Spleen (tissue), 11 donors: ENCODE measurements around the gene RPTOR. TPM values are rescaled to one million over a fixed set of nuclear protein-coding genes. Genes with fewer than 3 reads are reported as not detected.

Experiments
- DNase-seq: peaks from one replicate; pipeline ENCODE4 v3.0.0-alpha.2; 2020
- H3K27ac ChIP-seq, 8 donors: fragments of 200-600 bp; sonication (generic) in 7 of 8; 1 replicate in 4 of 8; 2 replicates in 4 of 8; pipeline versions ENCODE4 v1.5.0 to v1.8.0; 2016 to 2021; ENCODE audit warnings: inconsistent platforms in 4 of 8, mild to moderate bottlenecking in 4 of 8, moderate library complexity in 1 of 8
- H3K27me3 ChIP-seq, 7 donors: fragments of 200-600 bp; sonication (generic) in 6 of 7; replicated peaks in 1 of 7; 1 replicate in 4 of 7; 2 replicates in 3 of 7; pipeline versions ENCODE4 v1.5.0 to v1.8.0; 2016 to 2021; ENCODE audit warnings: inconsistent platforms in 3 of 7, mild to moderate bottlenecking in 1 of 7
- H3K36me3 ChIP-seq, 6 donors: fragments of 200-600 bp; sonication (generic) in 5 of 6; 1 replicate in 4 of 6; 2 replicates in 2 of 6; pipeline versions ENCODE4 v1.5.0 to v1.8.0; 2016 to 2021; ENCODE audit warnings: inconsistent platforms in 2 of 6
- H3K4me1 ChIP-seq, 6 donors: fragments of 200-600 bp; sonication (generic) in 5 of 6; 1 replicate in 3 of 6; 2 replicates in 3 of 6; pipeline versions ENCODE4 v1.5.0 to v1.8.0; 2016 to 2021; ENCODE audit warnings: inconsistent platforms in 3 of 6
- H3K4me3 ChIP-seq, 8 donors: fragments of 200-600 bp; sonication (generic) in 7 of 8; 1 replicate in 4 of 8; 2 replicates in 4 of 8; pipeline versions ENCODE4 v1.5.0 to v1.8.0; 2016 to 2021; ENCODE audit warnings: inconsistent platforms in 4 of 8, mild to moderate bottlenecking in 4 of 8, moderate library complexity in 2 of 8
- H3K9me3 ChIP-seq, 8 donors: fragments of 200-600 bp; sonication (generic) in 7 of 8; 1 replicate in 4 of 8; 2 replicates in 4 of 8; pipeline versions ENCODE4 v1.5.0 to v1.8.0; 2016 to 2021; ENCODE audit warnings: inconsistent platforms in 4 of 8
- CTCF ChIP-seq, 11 experiments: fragments of 200-600 bp in 7 of 11; fragments of 450-650 bp in 4 of 11; sonication (generic) in 4 of 11; IDR thresholded peaks in 8 of 11; conservative IDR thresholded peaks in 3 of 11; 1 replicate in 7 of 11; 2 replicates in 4 of 11; pipeline versions ENCODE4 v1.4.0 to v1.8.0; 2016 to 2021; ENCODE audit warnings: antibody characterized with exemption in 11 of 11, inconsistent platforms in 4 of 11, mild to moderate bottlenecking in 1 of 11
- POLR2A ChIP-seq, 3 donors: fragments of 450-650 bp; IDR thresholded peaks; one replicate each; pipeline ENCODE4 v1.5.1; 2017; ENCODE audit warnings: antibody characterized with exemption in 3 of 3, mild to moderate bottlenecking in 1 of 3
- POLR2AphosphoS5 ChIP-seq, 3 donors: sonication (generic); formaldehyde crosslinking; IDR thresholded peaks; one replicate each; pipeline ENCODE4 v1.5.1; 2017; ENCODE audit warnings: antibody characterized with exemption in 3 of 3
- WGBS, 5 donors: extraction: QIAGEN DNeasy Blood & Tissue Kit in 3 of 5; methylation state at CpG; one replicate each; pipeline versions ENCODE4 v1.1.5 to v1.1.7; 2013 to 2018; 5-methylcytosine and 5-hydroxymethylcytosine counted together
- intact Hi-C: fragments of 100-400 bp; cut with DNase I; formaldehyde crosslinking; loops from one replicate; pipeline ENCODE4 v1.15.0; 2023; ENCODE audit warnings: low total_unique reads
- polyA plus RNA-seq, 3 donors: library from polyadenylated mRNA; stranded (reverse); fragments of 200-250 nt; gene quantifications; one replicate each; pipeline ENCODE4 v1.2.1, GENCODE V29; 2013
- total RNA-seq, 7 donors: library from RNA; depleted of rRNA in 3 of 7; stranded (reverse); fragments of >200 nt in 3 of 7; fragmentation: NEBNext Ultra II Directional in 4 of 7; extraction: Animal tissue kit (Norgen Biotek cat#: 25700) in 4 of 7; gene quantifications; one replicate each; pipeline versions ENCODE4 v1.1.0 to v1.2.1, GENCODE V29; 2016 to 2021
- donor health status: healthy with polysubstance abuse.
- donor health status: DM: no; HTN: no; CAD: no; lungs with moderate emphysema.
- donor health status: DM: no; HTN: no; CAD: no.
- donor health status: Bipolar disorder and iron deficiency.
- donor health status: healthy.
- donor health status: DM: no; HTN: no; CAD: no.
- donor health status: DM: yes; HTN: yes; CAD: no.

The RPTOR gene
- total and polyA plus RNA-seq, 10 donors = 3.1 to 61.2 (median 40.7) TPM

- Histone ChIP-seq H3K9me3 (peaks cover 0 to 10% (median 0%) of the 10 kb centered on the region in 8 donors), H3K4me3 (no peak overlapping the region), H3K4me1 (peaks cover 0 to 53% (median 10%) of the 10 kb centered on the region in 6 donors), H3K27ac (no peak overlapping the region), H3K27me3 (no peaks in the 10 kb centered on the region), H3K36me3 (peaks cover 0 to 62% (median 2%) of the 10 kb centered on the region in 6 donors)
- TF ChIP-seq POLR2A (IDR thresholded peaks at IDR 0.05) (no peak), CTCF (IDR thresholded peaks at IDR 0.05 in 8 of 11, conservative IDR thresholded peaks at IDR 0.05 in 3 of 11) (peak in 5 of 11 experiments; percentile 5 to 49 (median 22))
- 74 to 82% (median 75%) methylated on average over 8 of the region's 8 CpGs for WGBS, 5 donors
- intact Hi-C loops = loop anchor here (10.0 kb wide), 1 partner anchor 113 kb away; no protein-coding TSS in a partner anchor
- peak; percentile 67 for DNase-seq
Observed at GRCh38 chr17:80861892-80862291, 317.3 kb downstream of the RPTOR start.

- no peak for TF ChIP-seq POLR2A (IDR thresholded peaks at IDR 0.05)
- TF ChIP-seq CTCF (IDR thresholded peaks at IDR 0.05 in 8 of 11, conservative IDR thresholded peaks at IDR 0.05 in 3 of 11) = no peak
- TF ChIP-seq POLR2AphosphoS5 (IDR thresholded peaks at IDR 0.05) = no peak
- Histone ChIP-seq H3K9me3 (peaks cover 0 to 10% (median 0%) of the 10 kb centered on the region in 8 donors), H3K27me3 (no peaks in the 10 kb centered on the region), H3K4me3 (no peak overlapping the region), H3K4me1 (peaks cover 0 to 50% (median 10%) of the 10 kb centered on the region in 6 donors), H3K27ac (no peak overlapping the region), H3K36me3 (peaks cover 0 to 56% (median 0%) of the 10 kb centered on the region in 6 donors)
- WGBS, 5 donors = 90 to 96% (median 92%) methylated on average over 13 to 20 of the region's 20 CpGs
- intact Hi-C loops = loop anchor here (10.0 kb wide), 1 partner anchor 112 kb away; no protein-coding TSS in a partner anchor
- DNase-seq = peak; percentile 34
Observed at GRCh38 chr17:80862481-80862961, 317.9 kb downstream of the RPTOR start.

- no peak overlapping the region for H3K4me3 ChIP-seq
- peaks cover 0 to 51% (median 0%) of the 10 kb centered on the region in 6 donors for H3K36me3 ChIP-seq
- TF ChIP-seq POLR2A (IDR thresholded peaks at IDR 0.05) = no peak
- TF ChIP-seq POLR2AphosphoS5 (IDR thresholded peaks at IDR 0.05) = no peak
- no peak for TF ChIP-seq CTCF (IDR thresholded peaks at IDR 0.05 in 8 of 11, conservative IDR thresholded peaks at IDR 0.05 in 3 of 11)
- peaks cover 0 to 50% (median 10%) of the 10 kb centered on the region in 6 donors for H3K4me1 ChIP-seq
- intact Hi-C loops = loop anchor here (10.0 kb wide), 1 partner anchor 112 kb away; no protein-coding TSS in a partner anchor
- DNase-seq = no peak
- no peak overlapping the region for H3K27ac ChIP-seq
- WGBS, 5 donors = 95 to 97% (median 96%) methylated on average over 10 of the region's 10 CpGs
- peaks cover 0 to 10% (median 0%) of the 10 kb centered on the region in 8 donors for H3K9me3 ChIP-seq
- no peaks in the 10 kb centered on the region for H3K27me3 ChIP-seq
Observed at GRCh38 chr17:80862978-80863377, 318.3 kb downstream of the RPTOR start.

GRCh38 chr17:80863626-80864025, 319.0 kb downstream of the RPTOR start:
- WGBS, 5 donors = 94 to 99% (median 97%) methylated on average over 13 of the region's 13 CpGs
- peaks cover 0 to 10% (median 0%) of the 10 kb centered on the region in 8 donors for H3K9me3 ChIP-seq
- DNase-seq = peak; percentile 17
- no peak overlapping the region for H3K27ac ChIP-seq
- no peak for TF ChIP-seq POLR2A (IDR thresholded peaks at IDR 0.05)
- H3K4me1 ChIP-seq = peaks cover 0 to 46% (median 8%) of the 10 kb centered on the region in 6 donors
- intact Hi-C loops = loop anchor here (10.0 kb wide), 1 partner anchor 111 kb away; no protein-coding TSS in a partner anchor
- H3K4me3 ChIP-seq = no peak overlapping the region
- no peaks in the 10 kb centered on the region for H3K27me3 ChIP-seq
- peaks cover 0 to 47% (median 0%) of the 10 kb centered on the region in 6 donors for H3K36me3 ChIP-seq
